UCSD-AML1 (cell line): Measurements from ENCODE around the gene C11orf54.
"Not testable (repeated sequence)": the region's sequence is repeated elsewhere in the genome, so short reads cannot be mapped to it uniquely, and the experiment has no call there.

Experiments
- DNase-seq: peaks from one replicate; lab custom pipeline; 2025; ENCODE audit not compliant: unreplicated experiment; lab: John Stamatoyannopoulos, UW

C11orf54 gene

GRCh38 chr11:93765551-93765950 is 24.1 kb downstream of the C11orf54 start:
- DNase-seq = no peak

GRCh38 chr11:93766504-93766903 is 25.0 kb downstream of the C11orf54 start:
- no peak for DNase-seq

GRCh38 chr11:93767018-93767417 is 25.5 kb downstream of the C11orf54 start:
- no peak for DNase-seq

- DNase-seq = no peak
Observed at GRCh38 chr11:93770160-93770559, 28.7 kb downstream of the C11orf54 start.

- DNase-seq = no peak
Observed at GRCh38 chr11:93772123-93772522, 30.7 kb downstream of the C11orf54 start.

GRCh38 chr11:93773045-93773477 is 31.6 kb downstream of the C11orf54 start:
- no peak for DNase-seq

GRCh38 chr11:93773601-93774200 is 32.2 kb downstream of the C11orf54 start:
- no peak for DNase-seq

- not testable (repeated sequence) for DNase-seq
Observed at GRCh38 chr11:93774560-93774959, 33.1 kb downstream of the C11orf54 start.

- no peak for DNase-seq
Observed at GRCh38 chr11:93775289-93775688, 33.8 kb downstream of the C11orf54 start.

- DNase-seq = no peak
Observed at GRCh38 chr11:93783362-93783761, 41.9 kb downstream of the C11orf54 start.

- no peak for DNase-seq
Observed at GRCh38 chr11:93783765-93784144, 42.3 kb downstream of the C11orf54 start.

- peak; percentile 89 for DNase-seq
Observed at GRCh38 chr11:93784145-93784934, 42.9 kb downstream of the C11orf54 start, which contains the start of gene MED17. Gene MED17, plus strand, starts transcription at chr11:93784282. Its CDS starts 232 bp downstream, at chr11:93784514.

GRCh38 chr11:93784935-93785360 is 43.5 kb downstream of the C11orf54 start:
- DNase-seq = no peak

GRCh38 chr11:93791493-93791892 is 50.0 kb downstream of the C11orf54 start:
- DNase-seq = no peak

- DNase-seq = no peak
Observed at GRCh38 chr11:93796441-93797231, 55.2 kb downstream of the C11orf54 start.

GRCh38 chr11:93801366-93801765 is 59.9 kb downstream of the C11orf54 start:
- DNase-seq = no peak

GRCh38 chr11:93804879-93805278 is 63.4 kb downstream of the C11orf54 start:
- no peak for DNase-seq

GRCh38 chr11:93807980-93808379 is 66.5 kb downstream of the C11orf54 start:
- DNase-seq = no peak

GRCh38 chr11:93813974-93814373 is 72.5 kb downstream of the C11orf54 start:
- no peak for DNase-seq
